COLO668 (cell line): ENCODE data around the gene CACNA1S.

Source experiments
- DNase-seq: peaks from one replicate; lab custom pipeline; 2025; ENCODE audit not compliant: unreplicated experiment; lab: John Stamatoyannopoulos, UW

CACNA1S gene

DNA sequence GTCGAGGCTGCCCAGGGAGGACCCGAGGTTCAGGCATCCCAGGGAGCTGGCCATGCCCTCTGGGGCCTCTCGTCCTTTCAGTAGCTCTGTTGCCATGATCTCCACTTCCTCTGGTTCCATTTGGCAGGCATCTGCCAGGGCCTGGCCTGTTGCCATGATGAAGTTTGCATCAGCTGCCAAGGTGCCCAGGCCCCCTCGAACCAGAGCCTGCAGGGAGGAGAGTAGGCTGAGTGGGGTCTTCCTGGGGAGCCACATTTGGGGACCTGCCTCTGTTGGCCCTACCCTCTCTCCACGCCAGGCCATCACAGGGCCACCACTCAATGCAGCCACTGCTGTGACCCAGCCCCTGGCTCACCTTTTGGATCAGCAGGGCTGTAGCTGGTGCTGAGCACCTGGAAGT is 72.3 kb downstream of the CACNA1S start:
- DNase-seq = no peak

DNA sequence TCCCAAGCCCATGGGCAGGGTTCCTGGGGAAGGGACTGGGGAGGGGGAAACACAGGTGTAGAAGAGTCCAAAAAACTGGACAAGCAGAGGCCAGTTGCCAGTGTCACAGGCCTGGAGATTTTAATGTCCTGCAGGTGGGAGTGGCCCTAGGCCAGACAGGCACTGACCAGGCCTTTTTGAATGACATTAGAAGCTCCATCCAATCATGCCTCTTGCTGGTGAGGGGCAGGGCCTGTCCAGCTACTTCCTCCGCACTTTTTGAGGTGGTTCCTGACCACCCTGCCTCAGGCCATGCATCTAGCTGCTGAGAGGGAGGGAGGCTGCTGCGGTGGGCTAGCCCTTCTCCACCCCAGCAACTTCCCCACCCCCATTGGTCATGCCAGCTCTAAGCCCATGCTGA is 72.8 kb downstream of the CACNA1S start:
- DNase-seq = no peak

DNA sequence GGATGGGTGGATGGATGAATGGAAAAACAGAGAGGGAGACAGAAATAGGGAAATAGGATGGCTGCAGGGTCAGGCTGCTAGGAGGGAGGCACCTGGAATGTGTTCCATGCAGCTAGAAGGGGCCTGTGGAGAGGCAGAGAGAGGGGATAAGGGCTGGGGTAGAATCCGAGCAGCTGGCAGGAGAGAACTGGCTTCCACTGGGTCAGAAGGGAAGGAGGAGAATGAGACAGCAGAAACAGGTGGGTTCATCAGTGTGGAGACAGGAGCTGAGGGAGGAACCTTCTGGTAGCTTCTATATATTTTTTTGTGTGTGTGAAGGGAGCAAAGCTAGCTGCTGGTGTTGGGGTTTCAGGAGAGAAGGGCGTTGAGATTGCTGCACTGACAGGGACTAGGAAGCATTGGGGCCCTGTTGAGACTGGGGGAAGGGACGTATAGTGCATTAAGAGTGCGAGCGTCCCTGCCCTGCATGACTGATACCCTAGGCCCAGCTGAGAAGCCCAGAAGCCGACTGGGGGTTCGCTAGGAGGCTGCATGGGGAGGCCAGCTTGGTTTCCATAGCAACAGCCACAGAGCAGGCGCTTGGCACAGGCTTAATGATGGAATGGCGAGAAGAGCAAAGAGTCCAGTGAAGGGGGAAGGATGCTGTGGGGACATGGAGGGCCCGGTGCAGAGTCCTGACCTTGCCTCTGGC is 73.9 kb downstream of the CACNA1S start:
- DNase-seq = peak; percentile 41

DNA sequence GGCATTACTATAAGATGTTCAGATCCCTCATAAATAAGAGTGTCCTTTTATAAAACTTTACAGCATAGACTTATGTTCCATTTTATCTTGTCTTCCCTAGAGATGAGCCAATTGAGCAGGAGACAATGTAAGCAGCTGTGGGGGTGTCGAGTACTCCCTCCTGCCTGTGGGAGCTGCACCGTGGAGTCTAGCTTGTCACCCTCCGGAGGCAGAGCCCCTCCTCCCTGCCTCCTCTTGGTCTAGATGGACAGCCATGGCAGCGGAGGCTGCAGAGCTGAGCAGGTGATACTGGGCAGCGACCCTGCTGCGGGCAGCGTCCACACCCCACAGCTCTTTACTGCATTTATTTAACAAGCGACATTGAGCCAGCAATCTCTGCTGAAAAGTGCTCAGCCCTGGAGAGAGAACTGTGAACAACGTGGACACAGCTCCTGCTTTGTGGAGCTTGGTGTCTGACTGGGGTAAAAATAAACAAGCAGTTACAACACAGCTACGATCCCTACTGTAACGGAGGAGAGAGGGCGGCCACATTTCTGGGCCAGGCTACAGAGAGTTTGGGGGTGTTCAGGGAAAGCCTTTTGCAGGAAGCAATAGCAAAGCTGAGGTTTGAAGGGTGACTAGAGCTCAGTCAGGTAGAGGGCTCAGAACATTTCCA is 75.9 kb downstream of the CACNA1S start:
- DNase-seq = no peak

DNA sequence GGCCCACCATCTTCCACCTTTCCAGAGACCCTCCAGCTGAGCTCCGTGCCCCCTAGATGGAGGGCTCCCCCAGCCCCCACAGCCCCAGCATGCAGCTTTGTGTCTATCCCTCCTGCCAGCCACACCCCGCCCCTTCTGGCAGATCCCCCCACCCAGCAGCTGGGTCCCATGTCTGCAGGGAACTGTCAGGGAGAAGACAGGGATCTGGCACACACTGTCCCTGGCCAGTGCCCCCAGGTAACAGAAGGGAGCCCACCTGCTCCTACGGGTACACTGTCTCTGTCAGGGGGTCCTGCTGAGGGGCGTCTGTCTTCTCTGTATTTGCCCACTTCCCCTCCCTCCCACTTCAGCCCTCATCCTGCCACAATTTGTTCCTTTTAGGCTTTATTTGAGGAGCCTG is 77.6 kb downstream of the CACNA1S start:
- no peak for DNase-seq

DNA sequence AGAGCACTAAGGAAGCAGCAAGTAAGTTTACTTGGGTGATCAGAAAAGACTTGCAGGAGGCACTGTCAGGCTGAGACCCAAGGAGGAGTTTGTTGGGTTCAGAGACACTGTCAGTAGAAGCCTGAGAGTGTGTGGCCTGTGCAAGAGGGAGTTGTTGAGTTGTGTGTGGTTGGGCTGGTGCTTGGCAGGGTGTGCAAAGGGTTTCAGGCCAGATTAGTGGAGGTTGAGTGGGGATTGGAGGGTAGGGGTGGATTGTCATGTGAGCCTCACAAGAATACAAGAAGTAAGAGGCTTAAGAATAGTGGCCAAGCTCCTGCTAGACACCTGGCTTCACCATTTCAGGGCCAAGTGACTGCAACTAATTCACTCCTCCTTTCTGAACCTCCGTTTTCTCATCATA is 79.8 kb downstream of the CACNA1S start:
- DNase-seq = no peak

DNA sequence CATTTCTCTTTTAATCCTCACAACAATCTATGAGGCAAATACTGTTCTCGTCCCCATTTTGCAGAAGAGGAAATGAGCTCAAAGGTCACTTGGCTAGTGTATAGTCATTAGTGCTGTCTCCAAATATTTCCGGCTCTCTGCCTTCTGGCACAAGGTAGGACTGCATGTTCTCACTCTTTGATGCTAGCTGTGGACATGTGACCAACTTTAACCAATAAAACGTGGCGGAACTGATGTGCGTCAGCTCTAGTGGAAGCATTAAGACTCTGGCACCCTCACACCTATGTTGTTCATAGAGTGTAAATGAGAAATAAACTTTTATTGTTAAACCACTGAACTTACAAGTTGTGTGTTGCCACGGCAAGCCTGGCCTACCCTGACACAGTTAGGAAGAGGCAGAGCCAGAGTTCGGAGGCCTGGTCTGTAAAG is 83.8 kb downstream of the CACNA1S start:
- peak; percentile 42 for DNase-seq

DNA sequence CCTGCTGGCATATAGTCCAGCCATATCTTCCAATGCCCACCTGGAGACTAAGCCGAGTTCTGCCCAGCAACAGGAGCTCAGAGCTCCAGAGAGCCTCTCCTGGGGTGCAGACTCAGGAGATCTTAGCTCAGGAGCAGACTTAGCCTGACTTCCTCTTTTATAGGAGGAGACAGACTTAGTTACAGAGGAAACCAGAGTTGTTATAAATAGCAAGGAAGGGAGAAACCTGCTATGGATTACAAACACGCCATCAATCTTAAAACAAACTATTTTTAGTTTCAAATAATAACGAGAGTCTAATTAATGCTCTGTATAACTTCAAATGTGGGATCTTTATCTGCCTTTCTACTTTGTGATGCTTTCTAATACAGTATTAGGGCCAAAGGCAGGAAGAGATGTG is 85.4 kb downstream of the CACNA1S start:
- no peak for DNase-seq

DNA sequence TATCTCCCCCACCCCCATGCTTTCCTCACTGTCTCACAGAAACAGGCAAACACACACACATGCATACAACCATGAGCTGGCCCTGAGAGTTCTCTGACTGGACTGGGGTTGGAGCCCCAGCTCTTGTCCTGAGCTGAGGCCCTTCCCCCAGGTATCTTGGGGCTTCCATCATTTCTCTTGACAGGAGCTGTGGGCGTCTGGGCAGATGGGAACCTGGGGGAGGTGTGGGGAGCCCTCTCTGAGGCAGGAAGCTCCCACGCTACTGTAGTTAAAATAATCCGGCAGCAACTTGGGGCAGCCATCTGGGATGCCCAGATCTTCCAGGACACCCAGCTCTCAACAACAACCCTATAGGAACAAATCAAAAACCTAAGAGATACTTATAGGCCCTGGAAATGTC is 86.0 kb downstream of the CACNA1S start:
- no peak for DNase-seq

DNA sequence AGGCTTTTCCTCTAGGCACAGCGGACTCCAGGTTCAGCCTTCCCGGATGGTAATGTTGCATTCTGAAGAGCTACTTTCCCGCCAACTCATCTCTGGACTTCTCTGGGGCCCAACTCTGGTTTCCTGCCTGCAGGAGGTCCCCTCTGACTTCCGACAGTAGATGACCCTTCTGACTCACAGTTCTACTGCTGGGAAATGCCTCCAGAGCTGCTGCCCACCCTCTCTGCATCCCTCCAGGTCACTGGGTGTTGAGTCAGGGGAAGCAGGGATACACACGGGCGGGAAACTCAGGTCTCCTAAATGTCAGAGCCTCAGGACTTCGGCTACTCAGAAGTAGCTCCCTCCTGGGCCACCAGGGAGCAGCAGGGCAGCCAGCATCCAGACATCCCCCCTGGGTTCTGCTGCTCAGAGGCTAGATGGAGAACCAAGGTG is 86.6 kb downstream of the CACNA1S start:
- DNase-seq = peak; percentile 28

DNA sequence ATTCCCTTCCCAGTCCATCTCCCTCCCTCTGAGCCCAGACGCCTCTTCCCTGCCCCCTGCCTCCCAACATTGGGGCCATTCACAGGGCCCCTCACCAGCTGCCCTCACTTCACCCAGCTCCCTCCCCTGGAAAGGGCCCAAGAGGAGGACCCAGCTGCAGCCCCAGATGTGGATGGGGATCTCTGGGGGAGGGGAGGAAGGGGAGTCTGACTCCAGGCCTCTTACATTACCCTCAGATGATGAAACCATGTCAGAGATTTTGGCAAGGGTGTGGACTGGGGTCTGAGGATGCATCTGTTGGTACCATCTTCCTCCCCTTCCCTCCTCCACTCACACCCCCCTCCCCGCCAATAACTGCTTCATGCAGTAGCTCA is 87.6 kb downstream of the CACNA1S start:
- no peak for DNase-seq

DNA sequence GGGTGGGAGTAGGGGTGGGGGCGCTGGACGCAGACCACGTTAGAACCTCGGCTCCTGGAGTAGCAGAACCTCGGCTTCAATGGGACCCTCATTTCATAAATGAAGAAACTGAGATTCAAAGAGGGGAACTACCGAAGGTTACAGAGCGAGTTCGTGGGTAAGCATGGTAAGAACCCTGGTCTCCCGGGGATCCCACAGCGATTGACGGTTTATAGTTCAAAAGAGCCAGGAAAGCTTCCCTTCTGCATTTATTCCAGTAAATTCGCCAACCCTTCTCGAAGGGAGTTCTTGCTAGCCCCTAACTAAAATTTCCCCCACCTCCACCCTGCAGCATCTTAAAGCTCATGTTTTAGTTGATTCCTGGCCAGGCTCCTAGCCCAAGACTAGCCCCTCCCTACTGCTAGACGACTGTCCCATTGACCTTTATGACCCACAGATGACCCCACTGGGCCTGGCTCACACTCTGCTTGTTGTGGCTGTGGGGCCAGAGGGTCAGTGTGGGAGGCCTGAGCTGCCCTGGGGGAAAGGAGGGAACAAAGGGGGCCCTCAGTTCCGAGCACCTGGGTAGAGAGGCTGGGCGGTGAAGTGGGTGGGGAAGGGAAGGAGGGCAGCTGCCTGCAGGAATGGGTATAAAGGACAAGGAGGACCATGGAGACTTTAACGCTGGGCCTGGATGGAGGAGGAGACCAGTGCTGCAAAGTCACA is 88.2 kb downstream of the CACNA1S start:
- DNase-seq = no peak

DNA sequence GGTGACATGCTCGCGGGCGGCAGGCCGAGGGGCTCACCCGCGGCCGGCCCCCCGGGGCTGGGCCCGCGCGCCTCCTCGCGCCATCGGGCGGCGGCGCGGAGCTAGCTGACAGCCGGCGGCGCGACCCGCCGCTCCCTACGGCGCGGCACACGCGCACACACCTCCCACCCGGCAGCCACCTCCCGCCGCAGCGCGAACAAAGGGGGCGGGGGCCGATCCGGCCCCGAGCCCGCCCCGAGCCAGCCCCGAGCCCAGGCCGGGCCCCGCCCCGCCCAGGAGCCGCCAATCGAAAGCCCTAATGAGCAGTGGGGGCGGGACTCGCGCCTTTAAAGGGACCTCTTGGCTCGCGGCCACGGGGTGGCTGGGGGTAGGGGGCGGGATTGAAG is 88.7 kb downstream of the CACNA1S start, which contains the start of gene KIF21B:
KIF21B (minus strand) TSS at position 198 of the 386 bp plus-strand sequence. CDS start 331 bp downstream, outside the sequence.
- DNase-seq = peak; percentile 94

DNA sequence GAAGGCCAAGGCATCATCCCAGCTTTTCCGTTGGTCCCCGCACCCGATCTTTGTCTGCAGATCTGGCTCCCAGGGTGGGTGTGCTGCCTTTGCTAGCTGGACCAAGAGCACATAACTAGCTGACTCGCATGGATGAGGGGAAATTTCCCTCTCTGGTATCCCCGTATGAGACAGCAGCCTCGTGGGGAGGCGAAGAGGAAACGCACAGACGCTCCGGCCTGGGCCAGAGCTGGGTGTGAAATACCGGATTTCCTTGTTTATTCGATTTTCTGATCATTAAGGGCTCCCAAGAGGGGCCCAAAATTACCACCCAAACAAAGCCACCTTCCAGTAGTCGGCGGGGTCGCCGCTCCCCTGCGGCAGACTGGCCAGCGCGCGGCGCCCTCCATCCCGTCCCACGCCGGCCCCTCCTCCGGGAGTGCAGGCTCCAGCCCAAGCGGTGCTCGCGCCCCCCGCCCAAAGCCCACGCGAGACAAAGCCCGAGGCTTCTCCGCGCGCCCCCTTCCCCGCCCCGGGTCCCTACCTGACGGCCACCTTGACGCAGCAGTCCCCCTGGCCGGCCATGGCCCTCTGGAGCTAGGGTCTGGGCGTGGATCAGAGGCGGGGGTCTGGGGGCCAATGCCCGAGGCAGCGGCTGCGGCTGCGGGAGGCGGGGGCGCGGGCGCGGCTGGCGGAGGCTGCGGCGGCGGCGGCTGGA is 89.3 kb downstream of the CACNA1S start:
- DNase-seq = peak; percentile 58

DNA sequence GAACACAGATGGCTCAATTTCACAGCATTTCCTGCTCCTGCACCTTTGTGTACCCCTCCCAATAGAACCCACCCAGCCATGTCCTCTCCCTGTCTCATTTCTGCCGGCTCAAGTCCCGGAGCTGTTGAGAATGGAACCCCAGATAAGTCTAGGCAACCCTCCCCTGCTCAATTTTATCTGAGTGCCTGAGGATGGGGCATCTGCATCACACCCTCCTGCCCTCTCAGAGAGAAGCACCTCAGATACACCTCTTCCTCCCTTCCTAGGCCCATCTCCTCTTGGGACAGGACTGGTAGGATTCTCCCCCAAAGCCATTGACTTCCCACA is 89.8 kb downstream of the CACNA1S start:
- no peak for DNase-seq

DNA sequence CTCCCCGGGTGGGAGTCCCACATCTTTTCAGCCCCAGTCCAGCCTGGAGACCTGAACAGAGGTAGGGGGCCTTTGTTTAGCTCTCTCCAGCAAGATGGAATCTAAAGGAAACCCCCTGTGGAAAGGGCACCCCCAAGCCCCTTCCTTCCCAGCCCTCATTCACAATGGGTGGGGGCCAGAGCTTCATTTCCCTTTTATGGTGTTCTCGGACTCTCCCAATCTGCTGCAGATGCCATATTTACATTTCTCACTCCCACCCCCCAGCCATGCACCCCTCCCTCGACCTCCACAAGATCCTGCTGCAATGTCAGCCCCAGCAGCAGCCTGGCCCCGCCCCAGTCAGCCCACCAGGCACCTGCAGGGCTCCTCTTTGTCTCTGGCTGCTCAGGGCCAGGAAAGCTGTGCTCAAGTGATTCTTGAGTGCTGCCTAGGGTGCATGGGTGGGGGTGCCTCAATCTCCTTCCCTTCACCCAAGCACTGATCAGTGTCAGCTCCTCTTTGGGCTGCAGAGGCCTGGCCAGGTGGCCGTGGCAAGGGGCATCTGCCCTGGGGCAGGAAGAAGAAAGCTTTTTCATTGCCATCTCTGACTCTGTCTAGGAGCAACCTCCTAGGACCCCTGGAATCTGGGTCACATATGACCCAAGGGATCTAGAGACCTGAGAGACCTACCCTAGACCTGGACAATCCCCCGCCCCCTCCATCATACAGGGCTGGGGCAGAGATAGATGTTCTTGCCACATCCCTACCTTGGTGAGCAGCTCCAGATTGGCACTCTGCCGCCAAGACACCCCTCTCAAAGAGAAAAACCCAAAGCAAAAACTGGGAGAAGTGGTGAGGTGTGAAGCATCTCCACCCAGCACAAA is 90.4 kb downstream of the CACNA1S start:
- DNase-seq = peak; percentile 21

DNA sequence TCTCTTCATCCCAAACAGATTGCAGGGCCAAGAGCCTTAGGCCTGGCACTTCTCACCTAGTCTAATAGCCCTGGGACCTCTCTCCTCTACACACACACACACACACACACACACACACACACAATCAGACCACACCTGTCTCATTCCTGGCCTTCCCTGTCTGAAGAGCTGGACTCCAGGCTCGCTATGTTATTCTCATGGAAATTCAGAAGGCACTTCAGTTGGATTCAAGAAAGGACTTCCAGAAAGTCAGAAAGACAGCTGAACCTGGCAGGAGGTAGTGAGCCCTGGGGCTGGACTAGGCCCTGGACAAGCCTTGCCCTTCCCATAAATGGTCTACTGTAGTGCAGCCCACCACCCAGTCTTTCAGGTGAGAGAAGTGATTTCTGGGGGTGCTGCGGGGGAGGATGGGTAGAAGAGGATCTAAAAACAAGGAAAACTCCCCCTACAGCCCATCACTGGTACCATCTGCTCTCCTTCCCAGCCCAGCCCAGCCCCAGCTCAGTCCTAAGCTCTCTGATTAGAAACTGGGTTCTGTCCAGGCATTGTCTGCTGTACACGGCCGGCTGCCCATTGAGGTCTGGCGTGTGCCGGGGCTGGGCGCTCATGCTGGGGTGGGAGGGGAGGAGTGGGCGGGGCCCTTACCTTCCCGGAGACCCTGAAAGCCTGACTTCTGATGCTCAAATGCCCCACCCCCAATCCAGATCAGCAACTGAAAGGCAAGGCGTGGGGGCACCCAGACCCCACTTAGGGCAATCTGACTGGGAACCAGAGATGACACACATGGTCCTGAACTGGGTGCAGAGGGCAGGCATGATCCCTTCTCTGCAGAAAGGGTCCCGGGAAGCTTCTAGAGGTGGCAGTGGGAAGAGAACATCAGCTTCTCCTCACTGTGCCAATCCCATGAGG is 91.3 kb downstream of the CACNA1S start:
- DNase-seq = peak; percentile 42

DNA sequence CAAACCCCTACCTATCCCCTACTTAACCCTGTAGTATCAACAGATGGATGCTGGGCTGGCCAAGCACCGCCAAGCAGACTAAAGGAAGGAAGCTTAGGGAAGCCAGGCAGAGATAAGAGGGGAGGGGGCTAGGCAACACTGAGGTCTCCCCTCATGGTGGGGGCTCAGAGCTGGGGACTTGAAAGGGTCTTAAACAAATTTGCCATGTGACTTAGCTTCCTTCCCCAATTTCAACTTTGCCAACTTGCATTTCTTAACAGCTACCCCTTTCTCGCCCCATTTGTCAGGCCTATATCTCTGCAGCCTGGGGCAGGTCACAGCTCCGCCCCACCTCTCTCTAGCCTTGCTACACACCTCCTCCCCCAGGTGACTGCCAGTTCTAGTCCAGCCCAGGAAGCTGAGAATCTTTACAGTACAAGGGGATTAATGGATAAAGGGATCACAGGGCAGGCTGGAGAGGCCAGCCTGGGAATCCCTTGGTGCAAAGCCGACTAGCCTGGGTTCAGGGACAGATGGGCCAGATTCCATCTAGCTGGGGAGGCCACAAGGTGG is 92.1 kb downstream of the CACNA1S start:
- DNase-seq = peak; percentile 22

DNA sequence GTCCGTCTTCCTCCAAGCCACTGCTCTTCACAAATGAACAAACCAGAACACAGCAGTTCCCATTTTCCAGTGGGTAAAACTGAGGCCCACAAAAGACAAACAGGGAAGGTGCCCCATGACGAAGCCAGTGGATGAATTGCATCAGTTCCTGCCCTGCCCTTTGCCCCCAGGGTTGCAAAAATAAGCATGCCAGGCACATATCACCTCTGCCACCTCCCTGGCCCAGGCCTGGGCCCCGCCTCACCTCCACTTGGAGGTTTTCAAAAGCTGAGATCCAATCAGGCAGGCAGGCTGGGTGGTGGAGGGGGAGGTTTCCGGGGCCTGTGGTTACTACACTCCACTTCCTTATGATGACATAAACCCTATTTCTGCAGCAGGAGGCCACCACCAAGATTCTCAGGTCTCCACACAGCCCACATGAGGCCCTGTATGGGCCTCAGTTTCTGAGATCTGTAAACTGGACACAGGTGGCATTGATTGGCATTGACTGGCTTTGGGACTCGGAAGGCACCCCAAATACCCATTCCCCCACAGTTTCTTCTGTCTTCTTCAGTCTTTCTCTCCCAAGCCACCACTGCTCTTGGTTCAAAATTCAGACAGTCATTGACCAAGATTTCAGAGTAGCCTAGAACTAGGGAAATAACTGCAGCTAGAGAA is 92.8 kb downstream of the CACNA1S start:
- peak; percentile 52 for DNase-seq
